Endothelial cell of umbilical vein (primary cell): Measurements from ENCODE around the gene PHKA2. TPM values are rescaled to one million over a fixed set of nuclear protein-coding genes. Genes with fewer than 3 reads are reported as not detected.
A peak's percentile ranks its signal among the peaks of the same experiment; 100 is the strongest.

ENCODE experiments used
- BruUV-seq: library from RNA; stranded (reverse); fragments of 400-500 nt; replicated peaks from 2 replicates; lab custom pipeline; 2021; lab: Mats Ljungman, UMichigan
- CTCF ChIA-PET: fragments of 300-600, 350-600 bp; sonication (Branson Sonifier 250); formaldehyde crosslinking; loops from one replicate; lab custom pipeline; 2021; ENCODE audit warnings: antibody characterized with exemption, inconsistent platforms; lab: Charles Lee
- POLR2A ChIA-PET: fragments of 300-600, 350-600 bp; sonication (Branson Sonifier 250); formaldehyde crosslinking; loops from one replicate; lab custom pipeline; 2021; ENCODE audit warnings: antibody characterized with exemption, inconsistent platforms; lab: Charles Lee
- DNase-seq: peaks from one replicate; pipeline ENCODE4 v3.0.0-alpha.2; 2011; ENCODE audit warnings: low read depth, low spot score
- FAIRE-seq: peaks from 2 replicates; lab custom pipeline; 2011; peaks lifted over from hg19 to GRCh38; lab: Jason Lieb, UNC
- H2AFZ ChIP-seq: 2 replicates; pipeline ENCODE4 v1.6.0; 2012; ENCODE audit warnings: low read depth, low read length, control low read depth, inconsistent platforms
- H3K27ac ChIP-seq: 2 replicates; pipeline ENCODE4 v1.5.1; 2011; ENCODE audit warnings: low read depth, mild to moderate bottlenecking, control low read depth, low read length, moderate library complexity; ENCODE audit not compliant: insufficient read depth
- H3K27me3 ChIP-seq, 2 experiments: 2 replicates each; pipeline versions ENCODE4 v1.6.0 to v1.6.1; 2011; ENCODE audit warnings: low read length in 2 of 2, mixed read lengths in 1 of 2; ENCODE audit not compliant: control insufficient read depth in 2 of 2, insufficient read depth in 2 of 2
- H3K36me3 ChIP-seq, 2 experiments: 2 replicates in 1 of 2; 3 replicates in 1 of 2; pipeline ENCODE4 v1.5.1; 2011; ENCODE audit warnings: low read length in 2 of 2, mild to moderate bottlenecking in 1 of 2, moderate library complexity in 1 of 2; ENCODE audit not compliant: control insufficient read depth in 2 of 2, insufficient read depth in 2 of 2; ENCODE audit errors: extremely low read depth in 1 of 2
- H3K4me1 ChIP-seq: 3 replicates; pipeline ENCODE4 v1.5.1; 2011; ENCODE audit warnings: mild to moderate bottlenecking, low read length; ENCODE audit not compliant: control insufficient read depth, insufficient read depth; ENCODE audit errors: extremely low read depth
- H3K4me2 ChIP-seq: 2 replicates; pipeline ENCODE4 v1.6.1; 2011; ENCODE audit warnings: low read length, control low read depth, mixed read lengths; ENCODE audit not compliant: insufficient read depth
- H3K4me3 ChIP-seq, 3 experiments: fragments of 200-600 bp in 1 of 3; sonication (generic), shearing (Covaris generic) in 1 of 3; replicated peaks in 1 of 3; 2 replicates each; pipeline ENCODE4 v1.5.1; 2011 to 2016; ENCODE audit warnings: control low read depth in 3 of 3, low read length in 3 of 3, mild to moderate bottlenecking in 2 of 3, inconsistent platforms in 1 of 3, low read depth in 1 of 3, moderate library complexity in 1 of 3; ENCODE audit not compliant: insufficient read depth in 1 of 3
- H3K79me2 ChIP-seq: 2 replicates; pipeline ENCODE4 v1.6.0; 2012; ENCODE audit warnings: low read length, inconsistent platforms; ENCODE audit not compliant: control insufficient read depth, insufficient read depth
- H3K9ac ChIP-seq: replicated peaks from 2 replicates; pipeline ENCODE3; 2011; ENCODE audit warnings: low read length, control low read depth; ENCODE audit not compliant: insufficient read depth; ENCODE audit errors: extremely low read depth
- H3K9me1 ChIP-seq: replicated peaks from 3 replicates; pipeline ENCODE4 v1.6.0; 2011; ENCODE audit warnings: mild to moderate bottlenecking, low read length; ENCODE audit not compliant: control insufficient read depth, insufficient read depth; ENCODE audit errors: extremely low read depth
- H3K9me3 ChIP-seq: replicated peaks from 2 replicates; pipeline ENCODE4 v1.5.1; 2012; ENCODE audit warnings: low read length, inconsistent platforms; ENCODE audit not compliant: control insufficient read depth, insufficient read depth
- H4K20me1 ChIP-seq: replicated peaks from 2 replicates; pipeline ENCODE3; 2011; ENCODE audit warnings: mild to moderate bottlenecking, low read length; ENCODE audit not compliant: control insufficient read depth, insufficient read depth; ENCODE audit errors: extremely low read depth
- EZH2 ChIP-seq: IDR thresholded peaks from 2 replicates; pipeline ENCODE4 v1.6.1; 2012; ENCODE audit warnings: borderline replicate concordance, low read depth, mild to moderate bottlenecking, moderate library complexity, low read length, inconsistent platforms; ENCODE audit not compliant: severe bottlenecking
- FOS ChIP-seq: IDR thresholded peaks from 2 replicates; pipeline ENCODE4 v1.6.1; 2011; ENCODE audit warnings: mild to moderate bottlenecking, low read length, moderate library complexity, borderline replicate concordance; ENCODE audit not compliant: insufficient read depth
- GATA2 ChIP-seq: IDR thresholded peaks from 2 replicates; pipeline ENCODE4 v1.7.0; 2011; ENCODE audit warnings: low read depth, mild to moderate bottlenecking, moderate library complexity, mixed read lengths, low read length; ENCODE audit not compliant: insufficient read length, insufficient read depth
- JUN ChIP-seq: IDR thresholded peaks from 2 replicates; pipeline ENCODE4 v1.6.1; 2011; ENCODE audit warnings: borderline replicate concordance, low read depth; ENCODE audit not compliant: insufficient read length, insufficient read depth
- MYC ChIP-seq: IDR thresholded peaks from one replicate; pipeline ENCODE4 v1.6.1; 2011; ENCODE audit warnings: mild to moderate bottlenecking, low read depth, low read length
- dilution Hi-C: fragments of 300-500 bp; cut with MboI; formaldehyde crosslinking; loops from one replicate; pipeline ENCODE4 v1.15.0; 2019; ENCODE audit warnings: low sequenced_read_pairs; ENCODE audit not compliant: extremely low pct_ligation_motif_present
- intact Hi-C: fragments of 100-400 bp; cut with micrococcal nuclease; formaldehyde crosslinking; loops from one replicate; pipeline ENCODE4 v1.10.0; 2022
- polyA plus RNA-seq, 4 experiments: library from polyadenylated mRNA; depleted of rRNA in 3 of 4; stranded (reverse) in 3 of 4; unstranded in 1 of 4; fragments of >200 nt; gene quantifications; 2 replicates each; pipeline versions ENCODE4 v1.2.1 to v1.2.3, GENCODE V29; 2011 to 2012; ENCODE audit warnings: missing spikeins in 1 of 4
- total RNA-seq: library from RNA; stranded (reverse); gene quantifications from 2 replicates; pipeline ENCODE4 v1.2.3, GENCODE V29; 2021
- TF ChIP-seq, protein P1 (sequence below), 2 donors: IDR thresholded peaks; 1 replicate in 1 of 2; 2 replicates in 1 of 2; pipeline ENCODE4 v1.5.1; 2011; ENCODE audit warnings: low read length in 2 of 2, mild to moderate bottlenecking in 2 of 2, moderate library complexity in 2 of 2, control low read depth in 1 of 2, inconsistent platforms in 1 of 2, low read depth in 1 of 2; ENCODE audit not compliant: insufficient read depth in 1 of 2; ENCODE audit errors: extremely low read depth in 1 of 2

Gene PHKA2
- total and polyA plus RNA-seq, 2 donors (not counting 3 experiments of a cell fraction or from before 2014, with no cell fraction given): 16.7 to 17.1 TPM

DNA sequence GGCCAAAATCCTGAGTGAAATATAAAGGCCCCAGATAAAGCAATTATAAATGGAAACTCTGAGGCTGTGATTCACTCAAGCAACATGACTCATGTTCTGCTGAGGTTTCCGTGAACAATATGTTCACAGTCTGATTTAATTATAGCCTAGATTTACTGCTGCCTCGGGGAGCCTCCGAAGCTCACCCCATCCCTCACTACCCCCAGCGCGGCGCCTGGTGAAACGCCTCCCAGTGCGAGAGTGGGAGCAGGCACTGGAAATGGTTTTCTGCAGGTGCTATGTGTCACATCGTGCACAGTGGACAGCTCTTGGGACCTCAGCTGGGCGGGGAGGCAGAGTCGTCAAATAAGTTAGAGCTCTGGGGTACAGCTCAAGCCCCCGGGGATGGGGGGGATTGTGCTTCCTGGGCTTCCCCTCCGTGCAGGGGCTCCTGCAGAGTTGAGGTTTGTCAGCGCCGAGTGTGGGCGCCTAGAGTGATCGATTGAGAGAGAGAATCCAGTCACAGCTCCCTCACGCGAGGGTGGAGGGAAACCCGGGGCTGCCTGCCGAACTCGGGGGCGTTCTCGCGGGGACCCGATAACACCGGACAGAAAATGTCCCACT lies 110.6 kb downstream of the PHKA2 start:
- no peak overlapping the region for H3K4me3 ChIP-seq
- intact Hi-C loops (loop anchor here (5.0 kb wide), 1 partner anchor 81 kb away; no protein-coding TSS in a partner anchor), dilution Hi-C loops (no loop called here)
- no TSS peak for BruUV-seq
- H3K9me1 ChIP-seq: no peaks in the 10 kb centered on the region
- H3K9me3 ChIP-seq: no peaks in the 10 kb centered on the region
- TF ChIP-seq, protein P1, sequence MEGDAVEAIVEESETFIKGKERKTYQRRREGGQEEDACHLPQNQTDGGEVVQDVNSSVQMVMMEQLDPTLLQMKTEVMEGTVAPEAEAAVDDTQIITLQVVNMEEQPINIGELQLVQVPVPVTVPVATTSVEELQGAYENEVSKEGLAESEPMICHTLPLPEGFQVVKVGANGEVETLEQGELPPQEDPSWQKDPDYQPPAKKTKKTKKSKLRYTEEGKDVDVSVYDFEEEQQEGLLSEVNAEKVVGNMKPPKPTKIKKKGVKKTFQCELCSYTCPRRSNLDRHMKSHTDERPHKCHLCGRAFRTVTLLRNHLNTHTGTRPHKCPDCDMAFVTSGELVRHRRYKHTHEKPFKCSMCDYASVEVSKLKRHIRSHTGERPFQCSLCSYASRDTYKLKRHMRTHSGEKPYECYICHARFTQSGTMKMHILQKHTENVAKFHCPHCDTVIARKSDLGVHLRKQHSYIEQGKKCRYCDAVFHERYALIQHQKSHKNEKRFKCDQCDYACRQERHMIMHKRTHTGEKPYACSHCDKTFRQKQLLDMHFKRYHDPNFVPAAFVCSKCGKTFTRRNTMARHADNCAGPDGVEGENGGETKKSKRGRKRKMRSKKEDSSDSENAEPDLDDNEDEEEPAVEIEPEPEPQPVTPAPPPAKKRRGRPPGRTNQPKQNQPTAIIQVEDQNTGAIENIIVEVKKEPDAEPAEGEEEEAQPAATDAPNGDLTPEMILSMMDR (IDR thresholded peaks at IDR 0.05; ENCODE audit: extremely low read depth in 1 of 2, insufficient read depth in 1 of 2, low read depth in 1 of 2, low read length in 2 of 2): no peak
- TF ChIP-seq FOS (peak; percentile 67), GATA2 (no peak), MYC (no peak), JUN (peak; percentile 45), EZH2 (no peak)
- H3K4me1 ChIP-seq: no peaks in the 10 kb centered on the region
- CTCF ChIA-PET: interaction anchor here (1.1 kb wide), 1 partner anchor 13 kb away, joined by 3 read pairs; no protein-coding TSS in a partner anchor
- H4K20me1 ChIP-seq: no peaks in the 10 kb centered on the region
- H3K27ac ChIP-seq: peak overlapping the region; percentile 57
- DNase-seq (peak; percentile 46), FAIRE-seq (peak; percentile 73)
- H2AFZ ChIP-seq: peak overlapping the region; percentile 48
- no peaks in the 10 kb centered on the region for H3K36me3 ChIP-seq
- H3K27me3 ChIP-seq: no peaks in the 10 kb centered on the region
- H3K9ac ChIP-seq: no peak overlapping the region
- H3K79me2 ChIP-seq: no peaks in the 10 kb centered on the region
- no peak overlapping the region for H3K4me2 ChIP-seq
- POLR2A ChIA-PET: no interaction called here
